SH-SY5Y (cell line): ENCODE results near the gene HSD17B12.
A peak's percentile ranks its signal among the peaks of the same experiment; 100 is the strongest.

ENCODE experiments used
- GATA2 ChIP-seq: IDR thresholded peaks from 2 replicates; pipeline ENCODE4 v1.6.1; 2011; ENCODE audit warnings: mild to moderate bottlenecking, low read depth, low read length
- GATA3 ChIP-seq: IDR thresholded peaks from 2 replicates; pipeline ENCODE4 v1.6.1; 2011; ENCODE audit warnings: low read depth, mild to moderate bottlenecking, low read length, moderate library complexity

HSD17B12 gene

GRCh38 chr11:43802509-43802908, 122.0 kb downstream of the HSD17B12 start:
- TF ChIP-seq GATA3 (no peak), GATA2 (no peak)

- TF ChIP-seq GATA3 (no peak), GATA2 (no peak)
These were observed 123.2 kb downstream of the HSD17B12 start for GRCh38 chr11:43803766-43804165.

- TF ChIP-seq GATA3 (no peak), GATA2 (no peak)
These were observed 126.4 kb downstream of the HSD17B12 start for GRCh38 chr11:43806976-43807375.

- TF ChIP-seq GATA3, result no peak
- no peak for TF ChIP-seq GATA2
These were observed 130.5 kb downstream of the HSD17B12 start for GRCh38 chr11:43810929-43811596.

- TF ChIP-seq GATA3 (no peak), GATA2 (no peak)
These were observed 131.9 kb downstream of the HSD17B12 start for GRCh38 chr11:43812471-43812870.

- TF ChIP-seq GATA2, result no peak
- TF ChIP-seq GATA3, result no peak
These were observed 137.7 kb downstream of the HSD17B12 start for GRCh38 chr11:43818220-43818619.

- TF ChIP-seq GATA2 (no peak), GATA3 (no peak)
These were observed 139.4 kb downstream of the HSD17B12 start for GRCh38 chr11:43819926-43820325.

- TF ChIP-seq GATA3 (no peak), GATA2 (no peak)
These were observed 142.8 kb downstream of the HSD17B12 start for GRCh38 chr11:43823316-43823715.

- TF ChIP-seq GATA3 (no peak), GATA2 (no peak)
These were observed 143.3 kb downstream of the HSD17B12 start for GRCh38 chr11:43823851-43824250.

- no peak for TF ChIP-seq GATA3
- no peak for TF ChIP-seq GATA2
These were observed 144.8 kb downstream of the HSD17B12 start for GRCh38 chr11:43825217-43825816.

- no peak for TF ChIP-seq GATA2
- TF ChIP-seq GATA3, result no peak
These were observed 150.4 kb downstream of the HSD17B12 start for GRCh38 chr11:43830928-43831440.

- TF ChIP-seq GATA3, result no peak
- TF ChIP-seq GATA2, result no peak
These were observed 152.0 kb downstream of the HSD17B12 start for GRCh38 chr11:43832536-43832935.

GRCh38 chr11:43833657-43834073, 153.1 kb downstream of the HSD17B12 start:
- TF ChIP-seq GATA2 (no peak), GATA3 (no peak)

GRCh38 chr11:43834286-43834685, 153.7 kb downstream of the HSD17B12 start:
- no peak for TF ChIP-seq GATA2
- no peak for TF ChIP-seq GATA3

GRCh38 chr11:43835104-43835503, 154.6 kb downstream of the HSD17B12 start:
- TF ChIP-seq GATA2 (peak; percentile 67), GATA3 (no peak; the same call in 1 of the 2 replicates)
